MCF 10A (cell line): ENCODE measurements around the gene BCKDK. TPM values are rescaled to one million over a fixed set of nuclear protein-coding genes. Genes with fewer than 3 reads are reported as not detected.
"Not testable (repeated sequence)": the region's sequence is repeated elsewhere in the genome, so short reads cannot be mapped to it uniquely, and the experiment has no call there.

Experiments
- BruUV-seq: library from RNA; stranded (reverse); fragments of 400-500 nt; replicated peaks from 2 replicates; lab custom pipeline; 2021; lab: Mats Ljungman, UMichigan
- CTCF ChIA-PET: fragments of 300-600 bp; sonication (Branson Sonifier 250); formaldehyde crosslinking; extraction: SDS; loops from one replicate; lab custom pipeline; 2021; ENCODE audit warnings: antibody characterized with exemption, inconsistent platforms; lab: Yijun Ruan, JAX
- POLR2A ChIA-PET: fragments of 300-600, 350-650 bp; sonication (Branson Sonifier 250); formaldehyde crosslinking; extraction: SDS; loops from one replicate; lab custom pipeline; 2020; ENCODE audit warnings: antibody characterized with exemption, inconsistent platforms; lab: Yijun Ruan, JAX
- DNase-seq: peaks from one replicate; pipeline ENCODE4 v3.0.0-alpha.2; 2018; ENCODE audit not compliant: unreplicated experiment
- H3K27ac Mint-ChIP-seq: one replicate; pipeline ENCODE4 v1.8.0; 2022; ENCODE audit warnings: mild to moderate bottlenecking, low read depth, mixed read lengths; ENCODE audit not compliant: unreplicated experiment
- H3K27me3 Mint-ChIP-seq: one replicate; pipeline ENCODE4 v1.8.0; 2022; ENCODE audit warnings: mixed read lengths; ENCODE audit not compliant: insufficient read depth, unreplicated experiment
- H3K36me3 Mint-ChIP-seq: one replicate; pipeline ENCODE4 v1.8.0; 2022; ENCODE audit warnings: mild to moderate bottlenecking, moderate library complexity, mixed read lengths; ENCODE audit not compliant: insufficient read depth, unreplicated experiment
- H3K4me1 Mint-ChIP-seq: one replicate; pipeline ENCODE4 v1.8.0; 2022; ENCODE audit warnings: mixed read lengths; ENCODE audit not compliant: insufficient read depth, unreplicated experiment
- H3K4me3 Mint-ChIP-seq: one replicate; pipeline ENCODE4 v1.8.0; 2022; ENCODE audit warnings: mild to moderate bottlenecking, moderate library complexity, mixed read lengths; ENCODE audit not compliant: unreplicated experiment
- H3K9me3 Mint-ChIP-seq: one replicate; pipeline ENCODE4 v1.8.0; 2022; ENCODE audit warnings: mixed read lengths; ENCODE audit not compliant: unreplicated experiment
- CTCF ChIP-seq: fragments of 200-600 bp; IDR thresholded peaks from one replicate; pipeline ENCODE4 v1.8.0; 2022; ENCODE audit warnings: antibody characterized with exemption, mild to moderate bottlenecking; ENCODE audit not compliant: unreplicated experiment
- intact Hi-C: fragments of 100-400 bp; cut with micrococcal nuclease; formaldehyde crosslinking; loops from 2 replicates; pipeline ENCODE4 v1.14.1; 2022
- total RNA-seq: library from RNA; stranded (reverse); gene quantifications from 2 replicates; pipeline ENCODE4 v1.2.3, GENCODE V29; 2022

BCKDK gene
- total RNA-seq, 1 experiment from 2014 or later = 41.0 TPM

GRCh38 chr16:31135535-31136286, 27.5 kb downstream of the BCKDK start, which contains the start of gene PRSS8:
Gene PRSS8 (minus strand): TSS chr16:31135727. CDS start chr16:31135498, 229 bp downstream.
- Mint-ChIP-seq H3K4me3 (peak within 1 kb of the TSS; percentile 85), H3K4me1 (peaks cover 31% of the 10 kb centered on the region), H3K36me3 (peaks cover 19% of the 10 kb centered on the region), H3K27me3 (no peaks in the 10 kb centered on the region), H3K9me3 (no peaks in the 10 kb centered on the region), H3K27ac (peak within 1 kb of the TSS; percentile 6)
- intact Hi-C loops = loop anchor here (1.0 kb wide), 1 partner anchor 17 kb away; no protein-coding TSS in a partner anchor
- CTCF ChIA-PET = interaction anchor here (0.6 to 2.0 kb wide), 9 partner anchors 17 to 313 kb away, joined by 3 to 7 read pairs (median 3); partner anchors contain the start of gene KAT8
- POLR2A ChIA-PET = interaction anchor here (0.6 to 12.0 kb wide), 12 partner anchors 9 to 323 kb away, joined by 3 to 201 read pairs (median 6); partner anchors contain the start of genes ARMC5, BCKDK, FUS and KAT8
- DNase-seq = peak; percentile 63
- TF ChIP-seq CTCF = no peak
- BruUV-seq = no TSS peak

GRCh38 chr16:31136287-31136662, 28.1 kb downstream of the BCKDK start:
- DNase-seq = no peak
- ChIA-PET CTCF (interaction anchor here (0.6 to 2.0 kb wide), 7 partner anchors 18 to 312 kb away, joined by 3 to 7 read pairs (median 3); partner anchors contain the start of gene KAT8), POLR2A (interaction anchor here (0.6 to 12.0 kb wide), 8 partner anchors 9 to 322 kb away, joined by 3 to 201 read pairs (median 8); partner anchors contain the start of genes ARMC5, BCKDK, FUS and KAT8)
- no peak for TF ChIP-seq CTCF
- Mint-ChIP-seq H3K27me3 (no peaks in the 10 kb centered on the region), H3K4me3 (peak overlapping the region; percentile 85), H3K27ac (peak overlapping the region; percentile 6), H3K9me3 (no peaks in the 10 kb centered on the region), H3K36me3 (peaks cover 19% of the 10 kb centered on the region), H3K4me1 (peaks cover 34% of the 10 kb centered on the region)
- intact Hi-C loops = no loop called here
- no TSS peak for BruUV-seq

GRCh38 chr16:31136822-31137499, 28.8 kb downstream of the BCKDK start:
- intact Hi-C loops, H3K4me3 Mint-ChIP-seq, BruUV-seq, DNase-seq, H3K27me3 Mint-ChIP-seq, H3K9me3 Mint-ChIP-seq, H3K27ac Mint-ChIP-seq: not testable (repeated sequence)
- ChIA-PET CTCF (interaction anchor here (0.6 to 2.0 kb wide), 10 partner anchors 19 to 323 kb away, joined by 3 to 7 read pairs (median 3); partner anchors contain the start of gene KAT8), POLR2A (interaction anchor here (0.6 to 12.0 kb wide), 4 partner anchors 18 to 63 kb away, joined by 3 to 201 read pairs (median 16); partner anchors contain the start of genes FUS, KAT8, ZNF646 and ZNF668)
- Mint-ChIP-seq H3K36me3 (peaks cover 18% of the 10 kb centered on the region), H3K4me1 (peaks cover 38% of the 10 kb centered on the region)

GRCh38 chr16:31138621-31139578, 30.7 kb downstream of the BCKDK start:
- ChIA-PET POLR2A (interaction anchor here (0.7 to 12.0 kb wide), 8 partner anchors 10 to 1049 kb away, joined by 3 to 201 read pairs (median 4); partner anchors contain the start of genes ARMC5, FUS, KAT8 and ZNF646), CTCF (interaction anchor here (0.6 to 1.2 kb wide), 5 partner anchors 37 to 759 kb away, joined by 3 to 4 read pairs (median 4); no protein-coding TSS in a partner anchor)
- DNase-seq = peak; percentile 83
- Mint-ChIP-seq H3K9me3 (no peaks in the 10 kb centered on the region), H3K4me1 (peaks cover 33% of the 10 kb centered on the region), H3K27ac (peak overlapping the region; percentile 9), H3K27me3 (no peaks in the 10 kb centered on the region), H3K36me3 (peaks cover 2% of the 10 kb centered on the region), H3K4me3 (peak overlapping the region; percentile 66)
- intact Hi-C loops = no loop called here
- TF ChIP-seq CTCF = no peak
- no TSS peak for BruUV-seq

- intact Hi-C loops = loop anchor here (5.0 kb wide), 2 partner anchors 36 to 109 kb away; partner anchors contain the start of gene STX4
- POLR2A ChIA-PET = interaction anchor here (0.7 to 3.4 kb wide), 13 partner anchors 10 to 321 kb away, joined by 3 to 76 read pairs (median 7); partner anchors contain the start of genes ARMC5, FUS, KAT8 and STX4
- DNase-seq, H3K27me3 Mint-ChIP-seq, H3K9me3 Mint-ChIP-seq, H3K36me3 Mint-ChIP-seq, BruUV-seq: not testable (repeated sequence)
- Mint-ChIP-seq H3K4me1 (peaks cover 24% of the 10 kb centered on the region), H3K4me3 (peak overlapping the region; percentile 71), H3K27ac (peak overlapping the region; percentile 51)
- CTCF ChIA-PET = interaction anchor here (0.6 to 3.8 kb wide), 8 partner anchors 12 to 302 kb away, joined by 3 to 29 read pairs (median 6); partner anchors contain the start of genes HSD3B7, KAT8 and ZNF843
Measured at GRCh38 chr16:31141071-31141469, 32.9 kb downstream of the BCKDK start.
